ENCODE measurements around the gene CDH3. TPM values are rescaled to one million over a fixed set of nuclear protein-coding genes. Genes with fewer than 3 reads are reported as not detected.
A peak's percentile ranks its signal among the peaks of the same experiment; 100 is the strongest.

The CDH3 gene
- polyA plus RNA-seq, 1 donor (not counting 4 experiments of a cell fraction or from before 2014, with no cell fraction given) = 366 TPM

DNA sequence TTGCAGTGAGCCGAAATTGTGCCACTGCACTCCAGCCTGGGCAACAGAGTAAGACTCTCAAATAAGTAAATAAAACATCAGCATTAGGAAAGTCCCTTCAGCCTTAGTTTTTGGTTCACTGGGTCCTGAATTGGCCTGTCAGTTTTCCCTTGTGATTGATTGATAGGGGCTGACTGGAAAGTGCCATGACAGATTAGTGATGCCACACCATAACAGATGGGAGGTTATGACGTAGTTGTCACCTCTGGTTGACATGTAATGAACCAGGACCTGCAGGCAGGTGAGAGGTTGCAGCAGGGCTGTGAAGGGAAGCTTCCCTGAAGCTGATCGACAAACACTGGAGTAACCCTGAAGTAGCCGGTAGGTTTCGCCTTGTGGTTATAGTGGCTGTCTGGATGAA lies 41.8 kb downstream of the CDH3 start:
- DNase-seq (ENCODE audit: low read depth, low spot score) = no peak
- no peak overlapping the region for H3K4me2 ChIP-seq (ENCODE audit: control insufficient read depth, extremely low read depth, insufficient read depth, low read depth, low read length)
- dilution Hi-C loops (cut with MboI; ENCODE audit: extremely low pct_ligation_motif_present, low sequenced_read_pairs) = no loop called here
- H3K4me1 ChIP-seq (ENCODE audit: control insufficient read depth, extremely low read depth, insufficient read depth, low read length) = no peaks in the 10 kb centered on the region
- TF ChIP-seq, protein P1, sequence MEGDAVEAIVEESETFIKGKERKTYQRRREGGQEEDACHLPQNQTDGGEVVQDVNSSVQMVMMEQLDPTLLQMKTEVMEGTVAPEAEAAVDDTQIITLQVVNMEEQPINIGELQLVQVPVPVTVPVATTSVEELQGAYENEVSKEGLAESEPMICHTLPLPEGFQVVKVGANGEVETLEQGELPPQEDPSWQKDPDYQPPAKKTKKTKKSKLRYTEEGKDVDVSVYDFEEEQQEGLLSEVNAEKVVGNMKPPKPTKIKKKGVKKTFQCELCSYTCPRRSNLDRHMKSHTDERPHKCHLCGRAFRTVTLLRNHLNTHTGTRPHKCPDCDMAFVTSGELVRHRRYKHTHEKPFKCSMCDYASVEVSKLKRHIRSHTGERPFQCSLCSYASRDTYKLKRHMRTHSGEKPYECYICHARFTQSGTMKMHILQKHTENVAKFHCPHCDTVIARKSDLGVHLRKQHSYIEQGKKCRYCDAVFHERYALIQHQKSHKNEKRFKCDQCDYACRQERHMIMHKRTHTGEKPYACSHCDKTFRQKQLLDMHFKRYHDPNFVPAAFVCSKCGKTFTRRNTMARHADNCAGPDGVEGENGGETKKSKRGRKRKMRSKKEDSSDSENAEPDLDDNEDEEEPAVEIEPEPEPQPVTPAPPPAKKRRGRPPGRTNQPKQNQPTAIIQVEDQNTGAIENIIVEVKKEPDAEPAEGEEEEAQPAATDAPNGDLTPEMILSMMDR (optimal IDR thresholded peaks at IDR 0.05 in 1 of 3, IDR thresholded peaks at IDR 0.05 in 1 of 3, conservative IDR thresholded peaks at IDR 0.05 in 1 of 3; ENCODE audit: extremely low read depth in 1 of 3, insufficient read depth in 2 of 3, low read length in 3 of 3) = no peak
- no peak for TF ChIP-seq EZH2 (IDR thresholded peaks at IDR 0.05; ENCODE audit: low read length)
- H3K9ac ChIP-seq (ENCODE audit: control insufficient read depth, extremely low read depth, insufficient read depth, low read length) = no peak overlapping the region
- H3K36me3 ChIP-seq (ENCODE audit: control insufficient read depth in 2 of 2, extremely low read depth in 1 of 2, insufficient read depth in 2 of 2, low read length in 2 of 2) = peaks cover 60 to 61% of the 10 kb centered on the region in 2 experiments
- no peak overlapping the region for H2AFZ ChIP-seq (ENCODE audit: control insufficient read depth, low read length)
- peaks cover 14% of the 10 kb centered on the region for H3K79me2 ChIP-seq (ENCODE audit: control insufficient read depth, insufficient read depth, low read length)
- H3K27me3 ChIP-seq (ENCODE audit: control insufficient read depth, extremely low read depth, insufficient read depth, low read length) = no peaks in the 10 kb centered on the region
- H3K9me1 ChIP-seq (ENCODE audit: control insufficient read depth, extremely low read depth, insufficient read depth, low read length) = no peaks in the 10 kb centered on the region
- H4K20me1 ChIP-seq (ENCODE audit: control insufficient read depth, extremely low read depth, insufficient read depth, low read length) = peaks cover 3% of the 10 kb centered on the region
- no peak for FAIRE-seq
- no peaks in the 10 kb centered on the region for H3K9me3 ChIP-seq (ENCODE audit: control insufficient read depth, low read depth, low read length)
- no peak overlapping the region for H3K27ac ChIP-seq (ENCODE audit: control insufficient read depth, insufficient read depth, low read length)
- no peak overlapping the region for H3K4me3 ChIP-seq (ENCODE audit: control insufficient read depth in 2 of 3, extremely low read depth in 1 of 3, insufficient read depth in 2 of 3, low read depth in 1 of 3, low read length in 3 of 3)

DNA sequence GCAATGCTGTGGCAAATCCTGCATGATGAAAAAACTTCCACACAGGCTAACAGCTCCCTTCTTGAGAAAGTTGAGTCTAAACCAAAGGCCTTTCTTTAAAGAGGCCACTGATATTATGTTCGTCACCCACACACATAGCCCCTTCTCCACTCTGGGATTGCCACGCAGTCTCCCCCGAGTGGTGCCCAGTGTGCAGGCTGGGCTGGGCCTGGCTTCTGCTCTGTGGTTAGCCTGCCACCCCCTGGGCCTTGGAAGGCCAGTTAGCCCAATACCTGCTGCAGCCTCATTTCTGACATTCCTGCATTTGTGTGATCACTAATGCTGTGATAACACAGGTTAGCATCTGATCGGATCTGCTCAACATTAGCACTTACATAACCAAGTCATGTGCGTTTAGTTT lies 44.8 kb downstream of the CDH3 start:
- Histone ChIP-seq H3K9me3 (ENCODE audit: control insufficient read depth, low read depth, low read length) (no peaks in the 10 kb centered on the region), H3K36me3 (ENCODE audit: control insufficient read depth in 2 of 2, extremely low read depth in 1 of 2, insufficient read depth in 2 of 2, low read length in 2 of 2) (peaks cover 59 to 66% of the 10 kb centered on the region in 2 experiments), H3K9ac (ENCODE audit: control insufficient read depth, extremely low read depth, insufficient read depth, low read length) (no peak overlapping the region), H3K4me1 (ENCODE audit: control insufficient read depth, extremely low read depth, insufficient read depth, low read length) (no peaks in the 10 kb centered on the region), H3K79me2 (ENCODE audit: control insufficient read depth, insufficient read depth, low read length) (peaks cover 14% of the 10 kb centered on the region), H3K27ac (ENCODE audit: control insufficient read depth, insufficient read depth, low read length) (no peak overlapping the region), H3K27me3 (ENCODE audit: control insufficient read depth, extremely low read depth, insufficient read depth, low read length) (no peaks in the 10 kb centered on the region), H4K20me1 (ENCODE audit: control insufficient read depth, extremely low read depth, insufficient read depth, low read length) (peaks cover 6% of the 10 kb centered on the region), H3K4me2 (ENCODE audit: control insufficient read depth, extremely low read depth, insufficient read depth, low read depth, low read length) (no peak overlapping the region), H3K9me1 (ENCODE audit: control insufficient read depth, extremely low read depth, insufficient read depth, low read length) (peaks cover 2% of the 10 kb centered on the region), H3K4me3 (ENCODE audit: control insufficient read depth in 2 of 3, extremely low read depth in 1 of 3, insufficient read depth in 2 of 3, low read depth in 1 of 3, low read length in 3 of 3) (no peak overlapping the region), H2AFZ (ENCODE audit: control insufficient read depth, low read length) (no peak overlapping the region)
- FAIRE-seq (no peak), DNase-seq (ENCODE audit: low read depth, low spot score) (no peak)
- no peak for TF ChIP-seq EZH2 (IDR thresholded peaks at IDR 0.05; ENCODE audit: low read length)
- TF ChIP-seq, protein P1 (optimal IDR thresholded peaks at IDR 0.05 in 1 of 3, IDR thresholded peaks at IDR 0.05 in 1 of 3, conservative IDR thresholded peaks at IDR 0.05 in 1 of 3; ENCODE audit: extremely low read depth in 1 of 3, insufficient read depth in 2 of 3, low read length in 3 of 3) = peak in 1 of 3 experiments; percentile 14
- dilution Hi-C loops (cut with MboI; ENCODE audit: extremely low pct_ligation_motif_present, low sequenced_read_pairs) = no loop called here

Data from keratinocyte (primary cell).